ENCODE measurements around the gene BCL2L1. TPM values are rescaled to one million over a fixed set of nuclear protein-coding genes. Genes with fewer than 3 reads are reported as not detected.

BCL2L1 gene
- total and polyA plus RNA-seq, 2 experiments from 2014 or later, result 42.4 to 110 TPM

DNA sequence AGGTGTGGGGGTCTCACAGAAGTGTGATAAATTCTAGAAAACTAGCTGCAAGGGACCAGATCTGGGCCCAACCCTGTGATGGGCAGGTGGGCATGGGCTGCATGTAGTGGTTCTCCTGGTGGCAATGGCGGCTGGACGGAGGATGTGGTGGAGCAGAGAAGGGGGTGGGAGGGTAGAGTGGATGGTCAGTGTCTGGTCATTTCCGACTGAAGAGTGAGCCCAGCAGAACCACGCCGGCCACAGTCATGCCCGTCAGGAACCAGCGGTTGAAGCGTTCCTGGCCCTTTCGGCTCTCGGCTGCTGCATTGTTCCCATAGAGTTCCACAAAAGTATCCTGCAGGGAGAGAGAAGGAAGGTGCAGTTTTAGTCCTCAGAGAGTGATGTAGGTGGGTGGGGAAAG lies 56.9 kb downstream of the BCL2L1 start:
- H3K27ac ChIP-seq (ENCODE audit: low read depth), result no peak overlapping the region
- H2AFZ ChIP-seq, result no peak overlapping the region
- TF ChIP-seq ZNF331 (CRISPR knock-in tag; IDR thresholded peaks at IDR 0.05; ENCODE audit: low read depth), result no peak
- no peak for TF ChIP-seq STAT1 (IDR thresholded peaks at IDR 0.05; ENCODE audit: unreplicated experiment)
- no peak for TF ChIP-seq EZH2 (IDR thresholded peaks at IDR 0.05; ENCODE audit: low read depth, unreplicated experiment)
- TF ChIP-seq, protein P1, sequence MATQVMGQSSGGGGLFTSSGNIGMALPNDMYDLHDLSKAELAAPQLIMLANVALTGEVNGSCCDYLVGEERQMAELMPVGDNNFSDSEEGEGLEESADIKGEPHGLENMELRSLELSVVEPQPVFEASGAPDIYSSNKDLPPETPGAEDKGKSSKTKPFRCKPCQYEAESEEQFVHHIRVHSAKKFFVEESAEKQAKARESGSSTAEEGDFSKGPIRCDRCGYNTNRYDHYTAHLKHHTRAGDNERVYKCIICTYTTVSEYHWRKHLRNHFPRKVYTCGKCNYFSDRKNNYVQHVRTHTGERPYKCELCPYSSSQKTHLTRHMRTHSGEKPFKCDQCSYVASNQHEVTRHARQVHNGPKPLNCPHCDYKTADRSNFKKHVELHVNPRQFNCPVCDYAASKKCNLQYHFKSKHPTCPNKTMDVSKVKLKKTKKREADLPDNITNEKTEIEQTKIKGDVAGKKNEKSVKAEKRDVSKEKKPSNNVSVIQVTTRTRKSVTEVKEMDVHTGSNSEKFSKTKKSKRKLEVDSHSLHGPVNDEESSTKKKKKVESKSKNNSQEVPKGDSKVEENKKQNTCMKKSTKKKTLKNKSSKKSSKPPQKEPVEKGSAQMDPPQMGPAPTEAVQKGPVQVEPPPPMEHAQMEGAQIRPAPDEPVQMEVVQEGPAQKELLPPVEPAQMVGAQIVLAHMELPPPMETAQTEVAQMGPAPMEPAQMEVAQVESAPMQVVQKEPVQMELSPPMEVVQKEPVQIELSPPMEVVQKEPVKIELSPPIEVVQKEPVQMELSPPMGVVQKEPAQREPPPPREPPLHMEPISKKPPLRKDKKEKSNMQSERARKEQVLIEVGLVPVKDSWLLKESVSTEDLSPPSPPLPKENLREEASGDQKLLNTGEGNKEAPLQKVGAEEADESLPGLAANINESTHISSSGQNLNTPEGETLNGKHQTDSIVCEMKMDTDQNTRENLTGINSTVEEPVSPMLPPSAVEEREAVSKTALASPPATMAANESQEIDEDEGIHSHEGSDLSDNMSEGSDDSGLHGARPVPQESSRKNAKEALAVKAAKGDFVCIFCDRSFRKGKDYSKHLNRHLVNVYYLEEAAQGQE (IDR thresholded peaks at IDR 0.05; ENCODE audit: unreplicated experiment), result no peak
- TF ChIP-seq ZNF114 (CRISPR knock-in tag; IDR thresholded peaks at IDR 0.05), result no peak
- TF ChIP-seq, protein P2, sequence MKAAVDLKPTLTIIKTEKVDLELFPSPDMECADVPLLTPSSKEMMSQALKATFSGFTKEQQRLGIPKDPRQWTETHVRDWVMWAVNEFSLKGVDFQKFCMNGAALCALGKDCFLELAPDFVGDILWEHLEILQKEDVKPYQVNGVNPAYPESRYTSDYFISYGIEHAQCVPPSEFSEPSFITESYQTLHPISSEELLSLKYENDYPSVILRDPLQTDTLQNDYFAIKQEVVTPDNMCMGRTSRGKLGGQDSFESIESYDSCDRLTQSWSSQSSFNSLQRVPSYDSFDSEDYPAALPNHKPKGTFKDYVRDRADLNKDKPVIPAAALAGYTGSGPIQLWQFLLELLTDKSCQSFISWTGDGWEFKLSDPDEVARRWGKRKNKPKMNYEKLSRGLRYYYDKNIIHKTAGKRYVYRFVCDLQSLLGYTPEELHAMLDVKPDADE (IDR thresholded peaks at IDR 0.05), result no peak
- TF ChIP-seq, protein P3, sequence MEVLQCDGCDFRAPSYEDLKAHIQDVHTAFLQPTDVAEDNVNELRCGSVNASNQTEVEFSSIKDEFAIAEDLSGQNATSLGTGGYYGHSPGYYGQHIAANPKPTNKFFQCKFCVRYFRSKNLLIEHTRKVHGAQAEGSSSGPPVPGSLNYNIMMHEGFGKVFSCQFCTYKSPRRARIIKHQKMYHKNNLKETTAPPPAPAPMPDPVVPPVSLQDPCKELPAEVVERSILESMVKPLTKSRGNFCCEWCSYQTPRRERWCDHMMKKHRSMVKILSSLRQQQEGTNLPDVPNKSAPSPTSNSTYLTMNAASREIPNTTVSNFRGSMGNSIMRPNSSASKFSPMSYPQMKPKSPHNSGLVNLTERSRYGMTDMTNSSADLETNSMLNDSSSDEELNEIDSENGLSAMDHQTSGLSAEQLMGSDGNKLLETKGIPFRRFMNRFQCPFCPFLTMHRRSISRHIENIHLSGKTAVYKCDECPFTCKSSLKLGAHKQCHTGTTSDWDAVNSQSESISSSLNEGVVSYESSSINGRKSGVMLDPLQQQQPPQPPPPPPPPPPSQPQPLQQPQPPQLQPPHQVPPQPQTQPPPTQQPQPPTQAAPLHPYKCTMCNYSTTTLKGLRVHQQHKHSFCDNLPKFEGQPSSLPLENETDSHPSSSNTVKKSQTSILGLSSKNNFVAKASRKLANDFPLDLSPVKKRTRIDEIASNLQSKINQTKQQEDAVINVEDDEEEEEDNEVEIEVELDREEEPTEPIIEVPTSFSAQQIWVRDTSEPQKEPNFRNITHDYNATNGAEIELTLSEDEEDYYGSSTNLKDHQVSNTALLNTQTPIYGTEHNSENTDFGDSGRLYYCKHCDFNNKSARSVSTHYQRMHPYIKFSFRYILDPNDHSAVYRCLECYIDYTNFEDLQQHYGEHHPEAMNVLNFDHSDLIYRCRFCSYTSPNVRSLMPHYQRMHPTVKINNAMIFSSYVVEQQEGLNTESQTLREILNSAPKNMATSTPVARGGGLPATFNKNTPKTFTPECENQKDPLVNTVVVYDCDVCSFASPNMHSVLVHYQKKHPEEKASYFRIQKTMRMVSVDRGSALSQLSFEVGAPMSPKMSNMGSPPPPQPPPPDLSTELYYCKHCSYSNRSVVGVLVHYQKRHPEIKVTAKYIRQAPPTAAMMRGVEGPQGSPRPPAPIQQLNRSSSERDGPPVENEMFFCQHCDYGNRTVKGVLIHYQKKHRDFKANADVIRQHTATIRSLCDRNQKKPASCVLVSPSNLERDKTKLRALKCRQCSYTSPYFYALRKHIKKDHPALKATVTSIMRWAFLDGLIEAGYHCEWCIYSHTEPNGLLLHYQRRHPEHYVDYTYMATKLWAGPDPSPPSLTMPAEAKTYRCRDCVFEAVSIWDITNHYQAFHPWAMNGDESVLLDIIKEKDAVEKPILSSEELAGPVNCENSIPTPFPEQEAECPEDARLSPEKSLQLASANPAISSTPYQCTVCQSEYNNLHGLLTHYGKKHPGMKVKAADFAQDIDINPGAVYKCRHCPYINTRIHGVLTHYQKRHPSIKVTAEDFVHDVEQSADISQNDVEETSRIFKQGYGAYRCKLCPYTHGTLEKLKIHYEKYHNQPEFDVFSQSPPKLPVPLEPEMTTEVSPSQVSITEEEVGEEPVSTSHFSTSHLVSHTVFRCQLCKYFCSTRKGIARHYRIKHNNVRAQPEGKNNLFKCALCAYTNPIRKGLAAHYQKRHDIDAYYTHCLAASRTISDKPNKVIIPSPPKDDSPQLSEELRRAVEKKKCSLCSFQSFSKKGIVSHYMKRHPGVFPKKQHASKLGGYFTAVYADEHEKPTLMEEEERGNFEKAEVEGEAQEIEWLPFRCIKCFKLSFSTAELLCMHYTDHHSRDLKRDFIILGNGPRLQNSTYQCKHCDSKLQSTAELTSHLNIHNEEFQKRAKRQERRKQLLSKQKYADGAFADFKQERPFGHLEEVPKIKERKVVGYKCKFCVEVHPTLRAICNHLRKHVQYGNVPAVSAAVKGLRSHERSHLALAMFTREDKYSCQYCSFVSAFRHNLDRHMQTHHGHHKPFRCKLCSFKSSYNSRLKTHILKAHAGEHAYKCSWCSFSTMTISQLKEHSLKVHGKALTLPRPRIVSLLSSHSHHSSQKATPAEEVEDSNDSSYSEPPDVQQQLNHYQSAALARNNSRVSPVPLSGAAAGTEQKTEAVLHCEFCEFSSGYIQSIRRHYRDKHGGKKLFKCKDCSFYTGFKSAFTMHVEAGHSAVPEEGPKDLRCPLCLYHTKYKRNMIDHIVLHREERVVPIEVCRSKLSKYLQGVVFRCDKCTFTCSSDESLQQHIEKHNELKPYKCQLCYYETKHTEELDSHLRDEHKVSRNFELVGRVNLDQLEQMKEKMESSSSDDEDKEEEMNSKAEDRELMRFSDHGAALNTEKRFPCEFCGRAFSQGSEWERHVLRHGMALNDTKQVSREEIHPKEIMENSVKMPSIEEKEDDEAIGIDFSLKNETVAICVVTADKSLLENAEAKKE (CRISPR knock-in tag; IDR thresholded peaks at IDR 0.05), result no peak
- TF ChIP-seq CREB1 (CRISPR knock-in tag; IDR thresholded peaks at IDR 0.05; ENCODE audit: low read depth), result no peak
- no peak for TF ChIP-seq EZH2phosphoT487 (IDR thresholded peaks at IDR 0.05; ENCODE audit: unreplicated experiment)
- TF ChIP-seq JUNB (IDR thresholded peaks at IDR 0.05; ENCODE audit: unreplicated experiment), result no peak
- TF ChIP-seq NANOG (IDR thresholded peaks at IDR 0.05; ENCODE audit: borderline replicate concordance), result no peak
- no peak for TF ChIP-seq POLR2AphosphoS5 (IDR thresholded peaks at IDR 0.05; ENCODE audit: low read depth)
- TF ChIP-seq, protein P4, sequence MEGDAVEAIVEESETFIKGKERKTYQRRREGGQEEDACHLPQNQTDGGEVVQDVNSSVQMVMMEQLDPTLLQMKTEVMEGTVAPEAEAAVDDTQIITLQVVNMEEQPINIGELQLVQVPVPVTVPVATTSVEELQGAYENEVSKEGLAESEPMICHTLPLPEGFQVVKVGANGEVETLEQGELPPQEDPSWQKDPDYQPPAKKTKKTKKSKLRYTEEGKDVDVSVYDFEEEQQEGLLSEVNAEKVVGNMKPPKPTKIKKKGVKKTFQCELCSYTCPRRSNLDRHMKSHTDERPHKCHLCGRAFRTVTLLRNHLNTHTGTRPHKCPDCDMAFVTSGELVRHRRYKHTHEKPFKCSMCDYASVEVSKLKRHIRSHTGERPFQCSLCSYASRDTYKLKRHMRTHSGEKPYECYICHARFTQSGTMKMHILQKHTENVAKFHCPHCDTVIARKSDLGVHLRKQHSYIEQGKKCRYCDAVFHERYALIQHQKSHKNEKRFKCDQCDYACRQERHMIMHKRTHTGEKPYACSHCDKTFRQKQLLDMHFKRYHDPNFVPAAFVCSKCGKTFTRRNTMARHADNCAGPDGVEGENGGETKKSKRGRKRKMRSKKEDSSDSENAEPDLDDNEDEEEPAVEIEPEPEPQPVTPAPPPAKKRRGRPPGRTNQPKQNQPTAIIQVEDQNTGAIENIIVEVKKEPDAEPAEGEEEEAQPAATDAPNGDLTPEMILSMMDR (conservative IDR thresholded peaks at IDR 0.05; ENCODE audit: low read depth in 2 of 2), result no peak
- peaks cover 17% of the 10 kb centered on the region for H3K36me3 Mint-ChIP-seq (ENCODE audit: low read depth)
- 0 out of 2 replicates have a peak, but pooled peaks cover 2% of the 10 kb centered on the region for H3K27me3 ChIP-seq (ENCODE audit: insufficient read depth)
- DNase-seq (ENCODE audit: low spot score) (no peak), ATAC-seq (no peak)
- H3K79me2 ChIP-seq (replicated peaks; ENCODE audit: insufficient read depth), result no peaks in the 10 kb centered on the region; the same call in none of the 2 replicates
- no peak overlapping the region for H3K4me3 Mint-ChIP-seq
- H3K27ac Mint-ChIP-seq, result no peak overlapping the region; the same call in 1 of the 2 replicates
- peaks cover 18% of the 10 kb centered on the region for H3K4me1 ChIP-seq (ENCODE audit: insufficient read depth)
- H3K9me2 ChIP-seq (ENCODE audit: insufficient read depth), result no peaks in the 10 kb centered on the region
- peaks cover 3% of the 10 kb centered on the region; the same call in 1 of the 2 replicates for H3K36me3 ChIP-seq (ENCODE audit: insufficient read depth)
- H3K4me2 ChIP-seq, result no peak overlapping the region
- H3K27me3 Mint-ChIP-seq (ENCODE audit: insufficient read depth, low read depth, poor library complexity), result peaks cover 13% of the 10 kb centered on the region
- H3F3A ChIP-seq (replicated peaks; ENCODE audit: low read depth), result peaks cover 42% of the 10 kb centered on the region
- no peaks in the 10 kb centered on the region for H3K9me3 Mint-ChIP-seq
- H4K20me1 ChIP-seq (replicated peaks; ENCODE audit: insufficient read depth), result peaks cover 11% of the 10 kb centered on the region
- H3K4me1 Mint-ChIP-seq, result peaks cover 28% of the 10 kb centered on the region
- no peak overlapping the region for H3K4me3 ChIP-seq

Data from GM23338 (cell line).